GM10248 (cell line): Measurements from ENCODE around the gene LAMB4.

Source experiments
- CTCF ChIA-PET: fragments of 300-600 bp; sonication (Branson Sonifier 250); formaldehyde crosslinking; extraction: SDS; loops from one replicate; lab custom pipeline; 2021; ENCODE audit warnings: antibody characterized with exemption; lab: Yijun Ruan, JAX
- POLR2A ChIA-PET: fragments of 350-650 bp; sonication (Branson Sonifier 250); formaldehyde crosslinking; extraction: SDS; loops from one replicate; lab custom pipeline; 2020; ENCODE audit warnings: antibody characterized with exemption; lab: Yijun Ruan, JAX
- DNase-seq: peaks from one replicate; pipeline ENCODE4 v3.0.0; 2012; ENCODE audit errors: extremely low spot score
- TF ChIP-seq, protein P1 (sequence below): IDR thresholded peaks from 2 replicates; pipeline ENCODE4 v1.5.1; 2012; ENCODE audit warnings: mild to moderate bottlenecking, low read depth; ENCODE audit errors: extremely low read depth, missing control alignments, control extremely low read depth

The LAMB4 gene

DNA sequence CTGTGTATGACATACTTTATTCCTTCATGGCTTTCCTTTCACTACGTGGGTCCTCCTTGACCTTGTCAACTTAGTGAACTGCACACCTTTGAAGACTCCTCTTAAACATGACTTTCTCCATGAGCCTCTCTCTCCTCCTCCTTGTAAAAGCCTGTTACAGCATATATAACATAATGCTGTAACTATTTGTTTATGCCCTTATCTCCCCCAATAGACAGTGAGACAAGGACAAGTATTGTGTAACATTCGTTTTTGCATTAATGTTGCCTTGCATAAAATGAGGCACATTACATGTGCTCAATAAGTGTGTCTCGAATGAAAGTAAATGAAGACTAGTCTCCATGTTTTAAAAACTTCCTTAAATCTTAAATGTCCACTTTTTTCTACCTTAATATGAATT lies 122.9 kb downstream of the LAMB4 start:
- CTCF ChIA-PET, result no interaction called here
- TF ChIP-seq, protein P1, sequence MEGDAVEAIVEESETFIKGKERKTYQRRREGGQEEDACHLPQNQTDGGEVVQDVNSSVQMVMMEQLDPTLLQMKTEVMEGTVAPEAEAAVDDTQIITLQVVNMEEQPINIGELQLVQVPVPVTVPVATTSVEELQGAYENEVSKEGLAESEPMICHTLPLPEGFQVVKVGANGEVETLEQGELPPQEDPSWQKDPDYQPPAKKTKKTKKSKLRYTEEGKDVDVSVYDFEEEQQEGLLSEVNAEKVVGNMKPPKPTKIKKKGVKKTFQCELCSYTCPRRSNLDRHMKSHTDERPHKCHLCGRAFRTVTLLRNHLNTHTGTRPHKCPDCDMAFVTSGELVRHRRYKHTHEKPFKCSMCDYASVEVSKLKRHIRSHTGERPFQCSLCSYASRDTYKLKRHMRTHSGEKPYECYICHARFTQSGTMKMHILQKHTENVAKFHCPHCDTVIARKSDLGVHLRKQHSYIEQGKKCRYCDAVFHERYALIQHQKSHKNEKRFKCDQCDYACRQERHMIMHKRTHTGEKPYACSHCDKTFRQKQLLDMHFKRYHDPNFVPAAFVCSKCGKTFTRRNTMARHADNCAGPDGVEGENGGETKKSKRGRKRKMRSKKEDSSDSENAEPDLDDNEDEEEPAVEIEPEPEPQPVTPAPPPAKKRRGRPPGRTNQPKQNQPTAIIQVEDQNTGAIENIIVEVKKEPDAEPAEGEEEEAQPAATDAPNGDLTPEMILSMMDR, result no peak
- DNase-seq, result no peak
- POLR2A ChIA-PET, result no interaction called here

- POLR2A ChIA-PET, result no interaction called here
- DNase-seq, result peak; percentile 16
- CTCF ChIA-PET, result interaction anchor here (1.1 to 1.4 kb wide), 2 partner anchors 9 to 13 kb away, joined by 3 read pairs; no protein-coding TSS in a partner anchor
- TF ChIP-seq, protein P1, result no peak
Observed at GRCh38 chr7:108004220-108005142, 125.7 kb downstream of the LAMB4 start.

- POLR2A ChIA-PET, result no interaction called here
- DNase-seq, result no peak
- CTCF ChIA-PET, result interaction anchor here (1.4 kb wide), 1 partner anchor 14 kb away, joined by 3 read pairs; no protein-coding TSS in a partner anchor
- TF ChIP-seq, protein P1, result no peak
Observed at GRCh38 chr7:108003599-108003935, 126.6 kb downstream of the LAMB4 start.

- POLR2A ChIA-PET, result no interaction called here
- peak; percentile 19 for DNase-seq
- CTCF ChIA-PET, result interaction anchor here (1.2 kb wide), 1 partner anchor 13 kb away, joined by 3 read pairs; no protein-coding TSS in a partner anchor
- TF ChIP-seq, protein P1, result no peak
Observed at GRCh38 chr7:108002726-108003598, 127.2 kb downstream of the LAMB4 start, which contains the start of gene LAMB1. TSS of gene LAMB1 (minus strand) at chr7:108003161. CDS start at chr7:108002885, 276 bp downstream.

GRCh38 chr7:108001764-108002725 lies 128.1 kb downstream of the LAMB4 start:
- TF ChIP-seq, protein P1, result no peak
- ChIA-PET POLR2A (no interaction called here), CTCF (interaction anchor here (1.2 kb wide), 1 partner anchor 12 kb away, joined by 3 read pairs; no protein-coding TSS in a partner anchor)
- peak; percentile 15 for DNase-seq
